Mucosa of gallbladder (tissue), 1 donor: ENCODE data around the gene ADGB. TPM values are rescaled to one million over a fixed set of nuclear protein-coding genes. Genes with fewer than 3 reads are reported as not detected.
"Not testable (repeated sequence)": the region's sequence is repeated elsewhere in the genome, so short reads cannot be mapped to it uniquely, and the experiment has no call there.

Experiments used
- DNase-seq: peaks from one replicate; pipeline ENCODE4 v3.0.0-alpha.2; 2020; ENCODE audit warnings: low spot score
- total RNA-seq: library from RNA; stranded (reverse); gene quantifications from one replicate; pipeline ENCODE4 v1.2.1, GENCODE V29; 2021
- donor health status: DM: no; HTN: no; CAD: no.

The ADGB gene
- total RNA-seq, result not detected

DNA sequence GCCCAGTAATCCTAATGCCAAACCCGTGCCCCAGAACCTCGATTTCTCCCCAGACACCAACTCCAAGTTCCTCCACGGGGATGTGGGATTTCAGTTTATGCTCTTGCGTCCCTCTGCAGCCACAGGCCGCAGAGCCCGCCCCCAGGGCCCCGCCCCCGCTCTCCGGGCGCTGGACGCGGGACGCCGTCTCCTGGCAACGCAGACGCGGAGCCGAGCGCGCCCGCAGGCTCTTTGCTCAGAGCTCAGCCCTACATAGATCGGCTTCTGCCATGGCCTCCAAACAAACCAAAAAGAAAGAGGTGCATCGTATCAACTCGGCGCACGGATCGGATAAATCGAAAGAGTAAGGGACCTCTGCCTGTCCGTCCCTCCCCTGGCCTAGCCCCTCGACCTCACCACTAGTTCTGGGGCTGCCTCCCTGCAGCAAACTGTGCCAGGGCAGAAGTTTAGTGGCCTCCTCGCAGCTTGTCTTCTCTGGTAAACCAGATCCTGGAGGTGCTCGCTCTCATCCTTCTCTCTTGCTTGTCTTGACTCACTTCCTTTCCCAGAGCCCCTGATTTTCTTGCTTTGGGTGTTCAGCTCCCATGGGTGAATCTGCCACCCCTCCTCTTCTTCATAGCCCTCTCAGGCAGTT lies at the start of gene ADGB:
Gene ADGB (plus strand): TSS at position 201 of the 634 bp plus-strand sequence. CDS start 69 bp downstream, at position 270.
- peak; percentile 43 for DNase-seq

DNA sequence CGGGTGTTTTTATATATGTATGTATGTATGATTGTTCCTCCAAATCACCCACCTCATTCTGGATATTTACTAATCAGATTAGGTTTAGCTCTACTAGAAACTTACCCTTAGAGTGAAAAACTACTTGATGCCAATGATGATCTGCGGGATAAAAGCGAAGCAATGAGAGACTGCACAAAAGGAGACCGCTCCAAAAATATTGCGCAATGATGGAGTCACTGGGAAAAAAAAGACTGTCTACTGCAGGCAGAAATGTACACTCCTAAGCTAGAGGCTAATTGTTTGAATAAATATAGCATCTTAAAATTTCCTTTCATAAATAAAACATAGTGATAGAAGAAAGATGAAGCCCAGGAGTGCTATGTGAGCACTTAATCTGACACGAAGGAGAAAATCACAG lies 47.9 kb upstream of the ADGB start:
- no peak for DNase-seq

DNA sequence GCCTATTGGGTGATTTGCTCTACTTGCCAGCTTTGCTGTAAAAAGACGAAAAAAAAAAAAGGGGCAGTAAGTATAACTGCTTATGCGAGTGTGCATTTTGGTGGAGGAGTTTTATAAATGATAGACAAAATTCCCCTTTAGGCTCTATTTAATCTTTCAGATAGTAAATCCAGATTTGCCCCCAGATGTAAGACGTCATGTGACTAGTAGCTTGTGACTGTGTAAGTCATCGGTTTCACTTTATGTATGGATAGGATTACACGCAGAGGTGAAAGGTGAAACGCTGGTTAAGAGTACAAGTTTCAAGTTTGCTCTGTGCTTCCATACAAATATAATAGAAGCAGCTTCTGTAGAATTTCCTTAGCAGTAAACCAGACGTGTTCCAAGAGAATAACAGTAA lies 47.2 kb upstream of the ADGB start:
- DNase-seq, result no peak

DNA sequence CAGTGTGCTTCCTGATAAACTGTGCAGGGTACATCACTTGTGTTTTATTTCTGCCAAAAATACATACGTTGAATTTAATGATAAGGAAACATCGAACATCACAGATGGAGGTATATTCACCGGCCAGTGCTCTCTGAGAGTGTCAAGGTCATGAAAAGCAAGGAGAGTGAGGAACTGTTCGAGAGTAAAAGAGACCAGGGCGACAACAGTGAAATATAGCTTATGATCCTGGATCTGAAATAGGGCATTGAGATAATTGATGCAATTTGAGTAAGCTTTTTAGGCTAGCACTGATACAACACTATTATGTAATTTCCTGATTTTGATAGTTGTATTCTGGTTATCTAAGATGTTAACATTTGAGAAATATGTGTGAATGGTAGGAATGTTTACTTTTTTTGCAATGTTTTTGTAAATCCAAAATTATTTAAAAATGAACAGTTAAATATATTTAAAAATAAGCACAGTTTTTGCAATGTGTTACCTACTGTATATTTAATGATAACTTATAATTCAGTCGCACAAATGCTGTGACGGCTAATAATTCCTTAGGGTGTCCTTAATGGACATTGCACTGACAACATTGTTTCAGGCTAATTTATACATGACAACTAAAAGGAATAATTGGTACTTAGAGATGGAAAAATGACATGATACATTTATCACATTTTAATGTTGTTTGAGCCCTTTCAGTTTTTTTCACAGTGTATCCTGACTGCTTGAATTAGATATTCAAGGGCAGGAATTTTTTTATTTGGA lies 45.2 kb upstream of the ADGB start:
- DNase-seq, result no peak

DNA sequence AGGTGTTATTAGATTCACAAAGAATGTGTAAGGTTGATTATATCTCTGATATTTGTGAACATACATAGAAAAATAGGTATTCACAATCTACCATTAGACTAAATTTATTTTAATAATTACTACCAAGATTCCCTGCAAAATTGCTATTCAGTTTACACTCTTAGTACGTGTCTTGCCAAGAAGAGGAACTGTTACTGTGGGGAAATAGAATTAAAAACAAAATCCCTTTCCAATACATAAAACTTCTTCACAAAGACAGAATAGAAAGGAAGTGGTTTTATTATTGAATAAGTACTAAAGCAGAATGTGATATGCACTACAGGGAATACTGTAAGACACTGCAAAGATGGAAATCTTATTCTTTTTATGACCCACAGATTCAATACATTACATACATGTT lies 38.2 kb upstream of the ADGB start:
- DNase-seq, result no peak

DNA sequence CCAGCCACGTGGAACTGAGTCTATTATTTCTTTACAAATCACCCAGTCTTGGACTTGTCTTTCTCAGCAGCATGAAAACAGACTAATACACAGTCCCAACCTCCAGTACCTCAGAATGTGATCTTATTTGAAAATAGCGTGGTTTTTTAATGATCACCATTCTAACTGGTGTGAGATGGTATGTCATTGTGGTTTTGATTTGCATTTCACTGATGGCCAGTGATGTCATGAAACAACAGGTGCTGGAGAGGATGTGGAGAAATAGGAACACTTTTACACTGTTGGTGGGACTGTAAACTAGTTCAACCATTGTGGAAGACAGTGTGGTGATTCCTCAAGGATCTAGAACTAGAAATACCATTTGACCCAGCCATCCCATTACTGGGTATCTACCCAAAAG lies 32.1 kb upstream of the ADGB start:
- DNase-seq, result not testable (repeated sequence)

DNA sequence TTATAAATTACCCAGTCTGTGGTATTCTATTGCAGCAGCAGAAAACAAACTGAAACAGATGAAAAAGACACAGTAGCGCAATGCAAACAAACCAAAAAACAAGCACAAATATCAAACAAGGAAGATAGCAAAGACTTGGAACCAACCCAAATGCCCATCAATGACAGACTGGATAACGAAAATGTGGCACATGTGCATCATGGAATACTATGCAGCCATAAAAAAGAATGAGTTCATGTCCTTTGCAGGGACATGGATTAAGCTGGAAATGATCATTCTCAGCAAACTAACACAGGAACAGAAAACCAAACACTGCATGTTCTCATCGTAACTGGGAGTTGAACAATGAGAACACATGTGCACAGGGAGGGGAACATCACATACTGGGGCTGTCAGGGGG lies 30.2 kb upstream of the ADGB start:
- DNase-seq, result not testable (repeated sequence)

DNA sequence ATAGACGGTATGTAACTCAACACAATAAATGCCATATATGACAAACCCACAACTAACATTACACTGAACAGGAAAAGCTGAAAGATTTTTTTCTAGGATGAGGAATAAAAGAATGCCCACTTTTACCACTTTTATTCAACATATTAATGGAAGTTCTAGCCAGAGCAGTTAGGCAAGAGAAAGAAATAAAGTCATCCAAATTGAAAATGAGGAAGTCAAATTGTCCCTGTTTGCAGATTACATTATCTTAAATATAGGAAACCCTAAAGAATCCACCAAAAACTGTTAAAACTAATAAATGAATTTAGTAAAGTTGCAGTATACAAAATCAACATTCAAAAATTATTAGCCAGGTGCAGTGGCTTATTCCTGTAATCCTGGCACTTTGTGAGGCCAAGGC lies 24.6 kb upstream of the ADGB start:
- no peak for DNase-seq

DNA sequence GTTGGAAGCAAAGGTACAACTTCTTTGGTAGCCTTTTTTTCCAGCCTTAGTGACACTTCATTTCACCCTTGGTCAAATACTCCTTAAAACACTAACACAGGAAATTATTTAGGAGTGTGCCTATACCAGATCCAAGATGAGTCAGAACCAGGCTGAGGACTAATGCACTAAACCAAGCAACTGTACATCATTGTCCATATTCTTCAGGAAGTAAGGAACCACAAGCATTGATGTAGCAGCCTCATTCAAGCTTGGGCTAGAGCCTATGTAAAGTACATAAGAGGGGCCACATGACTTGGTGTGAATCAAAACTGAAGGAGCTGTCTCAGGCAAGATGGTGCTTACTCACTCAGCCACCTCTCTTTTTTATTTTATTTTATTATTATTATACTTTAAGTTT lies 20.7 kb upstream of the ADGB start:
- no peak for DNase-seq

DNA sequence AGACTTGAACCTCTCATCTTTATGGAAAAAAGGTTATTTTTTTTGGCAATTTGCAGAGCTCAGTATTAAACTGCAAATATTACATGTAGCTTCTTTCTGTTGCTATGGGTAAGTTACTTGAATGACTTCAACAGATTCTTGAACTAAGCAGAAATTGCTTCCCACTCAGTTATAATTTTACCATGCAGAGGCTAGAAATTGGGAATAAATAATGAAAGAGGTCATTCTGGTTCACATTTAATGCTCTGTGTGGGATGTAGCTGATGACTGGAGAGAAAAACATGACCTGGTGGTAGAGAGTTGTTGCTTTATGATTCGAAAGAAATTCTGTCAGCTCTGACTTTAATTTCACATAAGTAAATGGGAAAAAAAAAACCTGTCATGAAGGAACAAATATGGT lies 16.8 kb upstream of the ADGB start:
- no peak for DNase-seq

DNA sequence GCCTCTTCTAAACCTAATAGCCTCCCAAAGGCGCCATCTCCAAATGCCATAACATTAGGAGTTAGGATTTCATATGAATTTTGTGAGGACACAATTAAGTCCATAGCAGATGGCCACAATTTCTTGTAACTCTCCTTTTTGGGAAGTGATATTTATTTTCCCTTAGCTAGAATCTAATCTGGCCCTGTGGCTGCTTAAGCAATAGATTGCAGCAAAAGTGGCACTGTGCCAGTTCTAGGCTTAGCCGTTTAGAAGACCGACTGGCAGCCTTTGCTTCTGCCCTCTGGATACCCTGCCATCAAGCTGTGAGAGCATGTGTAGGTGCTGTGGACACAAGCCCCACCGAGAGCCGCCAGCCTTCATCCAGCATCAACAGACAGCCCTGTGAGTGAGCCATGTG lies 15.9 kb upstream of the ADGB start:
- peak; percentile 43 for DNase-seq

DNA sequence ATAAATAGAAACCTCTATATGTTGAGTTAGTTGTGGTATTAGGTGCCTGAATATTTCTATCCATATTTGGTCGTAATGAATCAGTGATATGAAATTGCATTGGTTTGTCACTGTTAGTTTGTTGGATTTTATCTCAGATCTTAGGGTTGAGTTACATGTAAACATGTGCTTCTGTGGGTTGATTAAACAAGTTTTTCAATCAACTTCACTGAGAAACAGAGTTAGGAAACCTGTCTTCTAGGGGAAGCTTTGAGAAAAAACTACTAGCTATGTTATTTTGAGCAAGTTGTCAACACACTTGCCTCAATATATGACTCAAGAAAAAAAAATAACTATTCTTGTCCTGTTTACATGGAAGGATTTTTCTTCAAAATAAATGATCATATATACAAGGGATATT lies 14.8 kb upstream of the ADGB start:
- no peak for DNase-seq

DNA sequence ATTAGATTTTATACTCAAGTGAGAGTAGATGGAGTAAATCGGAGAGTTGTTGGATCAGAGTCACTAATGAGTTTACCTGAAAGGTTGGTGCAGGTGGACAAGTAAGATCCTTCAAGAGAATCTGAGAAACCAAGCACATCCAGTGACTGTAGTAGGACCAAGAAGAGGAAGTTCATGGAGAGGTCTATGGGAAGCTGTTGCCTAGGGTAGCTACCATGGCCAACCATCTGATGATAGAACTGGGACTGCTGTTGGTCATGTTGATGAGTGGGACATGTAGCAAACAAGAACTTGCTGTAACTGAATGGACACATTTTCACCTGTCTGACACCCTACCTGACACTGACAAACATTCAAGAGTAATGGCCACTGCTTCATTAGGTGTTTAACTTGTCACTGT lies 11.3 kb upstream of the ADGB start:
- no peak for DNase-seq

DNA sequence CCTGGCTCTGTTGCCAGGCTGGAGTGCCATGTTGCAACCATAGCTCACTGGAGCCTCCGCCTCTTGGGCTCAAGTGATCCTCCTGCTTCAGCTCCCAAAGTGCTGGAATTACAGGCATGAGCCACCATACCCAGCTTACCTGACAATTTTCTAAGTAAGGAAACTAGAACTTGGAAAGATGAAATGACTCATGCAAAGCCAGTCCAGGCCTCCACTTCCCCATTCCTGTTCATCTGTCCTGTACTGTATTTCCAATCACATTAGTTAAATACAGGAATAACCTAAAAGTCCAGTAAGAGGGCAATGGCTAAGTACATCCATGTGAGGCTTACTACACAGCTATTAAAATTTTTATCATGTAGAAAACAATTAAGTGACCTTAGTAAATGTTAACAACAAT lies 8.3 kb upstream of the ADGB start:
- no peak for DNase-seq

DNA sequence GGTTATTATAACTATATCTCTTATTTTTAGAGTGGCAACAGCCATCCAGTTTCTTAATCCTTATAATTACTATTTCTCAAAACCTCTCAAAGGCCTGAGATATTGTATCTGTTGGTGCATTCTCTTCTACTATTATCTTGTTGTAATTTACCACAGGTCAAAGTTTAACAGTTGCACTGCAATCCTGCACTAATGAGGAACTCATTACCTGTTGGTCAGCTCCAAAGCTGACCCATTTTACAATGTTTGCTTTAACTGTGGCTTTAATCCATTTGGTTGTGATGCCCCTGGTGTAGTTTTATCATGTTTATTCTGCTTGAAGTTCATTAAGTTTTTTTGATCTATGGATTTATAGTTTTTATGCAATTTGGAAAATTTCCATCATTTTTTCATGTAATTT lies 6.3 kb upstream of the ADGB start:
- DNase-seq, result no peak

DNA sequence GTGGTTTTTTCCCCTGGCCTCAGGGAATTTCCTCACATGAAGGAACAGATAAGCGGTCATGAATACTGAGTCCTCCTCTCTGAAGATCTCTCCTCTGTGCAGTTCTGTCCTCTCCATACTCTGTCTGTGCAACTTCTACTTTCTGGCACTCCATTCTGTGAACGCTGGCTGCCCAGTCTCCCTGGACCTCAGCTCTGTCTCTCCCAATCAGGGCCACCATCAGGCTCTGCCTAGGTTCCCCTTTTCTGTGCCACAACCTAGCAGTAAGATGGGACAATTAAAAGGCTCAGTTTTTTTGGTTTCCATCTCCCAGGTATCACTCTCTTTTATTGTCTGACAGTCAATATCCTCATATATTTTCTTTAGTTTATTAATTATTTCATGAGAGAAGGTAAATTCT lies 4.8 kb upstream of the ADGB start:
- DNase-seq, result no peak

DNA sequence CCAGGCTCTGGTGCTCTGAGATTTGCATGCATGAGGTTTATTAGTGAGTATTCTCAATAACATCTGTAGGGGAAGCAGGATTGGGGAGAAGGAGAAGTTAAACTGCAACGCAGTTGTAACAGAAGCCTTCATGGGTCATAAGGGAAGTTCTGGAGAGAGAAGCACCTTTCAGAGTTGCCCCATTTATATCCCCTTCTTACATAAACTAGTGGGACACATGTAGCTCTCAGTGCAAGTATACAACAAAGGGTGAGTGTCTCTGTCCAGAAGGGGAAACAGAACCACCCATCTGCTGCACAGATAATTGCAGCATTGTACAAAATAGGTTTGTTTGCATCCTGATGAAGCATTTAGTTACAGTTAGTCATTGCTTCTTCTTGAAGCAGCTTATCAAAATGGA lies 4.3 kb upstream of the ADGB start:
- no peak for DNase-seq

DNA sequence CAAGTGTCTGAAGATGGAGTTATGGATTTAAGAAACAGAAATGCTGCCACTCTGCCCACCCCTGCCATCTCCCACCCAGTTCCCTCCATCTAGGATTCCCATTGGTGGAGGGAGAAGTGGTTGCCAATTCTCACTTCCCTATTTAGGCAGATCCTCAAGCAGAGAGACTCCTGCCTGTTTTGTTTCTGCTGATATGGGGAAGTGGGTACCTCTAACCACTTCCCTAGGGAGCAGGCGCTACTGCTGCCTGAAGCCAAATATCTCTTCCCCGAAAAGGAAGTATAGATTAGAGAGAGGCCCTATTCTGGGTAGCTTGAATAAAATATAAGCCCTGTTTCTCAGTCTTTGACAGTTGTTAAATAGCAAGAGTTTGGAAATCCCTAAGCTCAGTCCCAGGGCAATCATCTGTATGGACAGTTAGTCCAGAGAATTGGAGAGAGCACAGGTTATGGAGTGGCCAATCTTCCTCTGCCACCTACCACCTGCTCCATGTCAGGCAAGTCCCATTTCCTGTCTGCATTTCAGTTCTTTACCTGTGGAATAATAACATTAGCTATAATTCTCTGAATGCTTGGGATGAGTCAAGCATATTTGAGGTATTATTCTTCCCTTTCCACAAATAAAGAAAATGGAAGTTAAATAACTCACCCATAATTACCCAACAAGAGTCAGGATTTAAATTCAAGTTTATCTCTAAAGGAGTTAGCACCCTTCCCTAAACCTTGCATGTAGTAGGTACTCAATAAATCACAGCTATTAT lies 2.6 kb upstream of the ADGB start:
- peak; percentile 19 for DNase-seq

DNA sequence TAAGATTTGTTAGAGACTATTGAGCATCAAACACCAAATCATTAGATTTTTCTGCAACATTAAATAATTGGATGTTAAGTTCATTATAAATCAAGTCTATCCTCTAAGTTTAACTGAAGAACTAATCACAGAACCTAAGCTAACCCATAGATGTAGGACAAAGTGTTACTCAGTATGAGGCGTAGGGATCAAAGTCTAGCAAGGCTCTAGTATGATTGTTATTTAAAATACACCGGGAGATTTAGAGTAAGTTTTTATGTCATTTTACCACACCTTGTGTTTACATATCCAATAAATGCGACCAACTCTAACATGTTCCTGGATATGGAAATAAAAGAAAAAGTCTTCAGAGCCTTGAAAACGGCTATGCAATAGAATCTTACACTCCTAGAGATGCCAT lies 2.6 kb downstream of the ADGB start:
- DNase-seq, result no peak

DNA sequence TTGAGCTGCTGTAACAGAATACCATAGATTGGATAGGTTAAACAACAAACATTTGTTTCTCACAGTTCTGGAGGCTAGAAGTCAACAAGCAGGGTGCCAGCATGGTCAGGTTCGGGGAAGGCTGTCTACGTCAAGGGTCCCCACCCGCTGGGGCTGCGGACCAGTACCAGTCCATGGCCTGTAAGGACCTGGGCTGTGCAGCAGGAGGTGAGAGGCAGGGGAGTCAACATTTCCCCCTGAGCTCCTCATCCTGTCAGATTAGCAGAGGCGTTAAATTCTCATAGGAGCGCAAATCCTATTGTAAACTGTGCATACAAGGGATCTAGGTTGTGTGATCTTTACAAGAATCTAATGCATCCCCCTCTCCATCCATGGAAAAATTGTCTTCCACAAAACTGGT lies 3.8 kb downstream of the ADGB start:
- DNase-seq, result no peak

DNA sequence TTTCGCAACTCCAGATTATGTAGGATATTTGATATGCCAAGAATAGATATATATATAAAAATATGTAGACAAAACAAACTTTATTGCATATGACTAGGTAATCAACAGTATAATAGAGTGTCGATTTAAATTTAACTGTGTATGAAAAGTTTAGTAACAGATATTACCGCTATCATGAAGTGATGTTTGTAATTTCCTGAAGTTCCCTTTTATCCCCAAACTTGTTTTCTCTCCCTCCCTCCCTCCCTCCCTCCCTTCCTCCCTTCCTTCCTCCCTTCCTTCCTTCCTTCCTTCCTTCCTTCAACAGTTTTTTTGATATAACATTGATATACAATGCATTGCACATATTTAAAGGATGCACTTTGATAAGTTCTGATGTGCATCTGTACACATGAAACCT lies 15.2 kb downstream of the ADGB start:
- no peak for DNase-seq

DNA sequence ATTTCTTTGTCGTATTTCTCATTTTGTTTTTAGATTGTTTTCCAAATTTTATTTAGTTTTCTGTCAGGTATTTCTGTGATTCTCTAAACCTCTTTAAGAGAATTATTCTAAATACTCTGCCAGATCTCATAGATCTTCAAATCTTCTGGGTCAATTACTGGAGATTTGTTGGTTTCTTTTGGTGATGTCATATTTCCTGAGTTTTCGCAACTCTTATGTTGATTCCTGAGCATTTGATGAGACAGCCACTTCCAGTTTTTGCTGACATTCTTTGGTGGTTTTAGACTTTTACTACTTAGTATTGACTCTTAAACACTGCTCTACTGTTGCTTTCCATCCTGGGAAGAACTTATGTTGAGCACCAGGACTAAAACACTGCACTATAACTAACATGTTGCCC lies 21.9 kb downstream of the ADGB start:
- DNase-seq, result no peak

DNA sequence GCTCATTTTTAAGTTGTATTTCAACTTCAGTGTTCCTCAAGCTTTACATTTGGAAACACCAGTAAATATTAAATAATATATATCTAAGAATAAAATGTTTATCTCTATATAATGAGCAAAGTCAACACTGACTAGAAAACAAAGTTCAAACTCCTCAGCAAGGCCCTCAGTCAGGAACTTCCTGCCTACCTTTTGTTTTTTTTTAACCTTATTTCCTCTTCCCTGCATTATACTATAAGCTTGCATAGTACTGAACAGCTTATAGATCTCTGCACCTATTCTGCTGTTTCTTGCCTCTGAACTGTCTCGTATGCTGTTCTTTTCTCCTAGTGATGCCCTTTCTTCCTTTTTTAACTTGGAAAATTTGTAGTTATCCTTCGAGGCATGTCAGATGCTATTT lies 29.6 kb downstream of the ADGB start:
- no peak for DNase-seq
